ENCODE data around the gene BDP1.

GRCh38 chr5:71586941-71587765 lies 131.7 kb downstream of the BDP1 start, which contains the start of gene MCCC2:
- TF ChIP-seq EZH2 (IDR thresholded peaks at IDR 0.05) (no peak), CTCF (IDR thresholded peaks at IDR 0.05) (no peak)

Data from neural progenitor cell (in vitro differentiated cells).